ENCODE measurements around the gene EFNA1.

EFNA1 gene

DNA sequence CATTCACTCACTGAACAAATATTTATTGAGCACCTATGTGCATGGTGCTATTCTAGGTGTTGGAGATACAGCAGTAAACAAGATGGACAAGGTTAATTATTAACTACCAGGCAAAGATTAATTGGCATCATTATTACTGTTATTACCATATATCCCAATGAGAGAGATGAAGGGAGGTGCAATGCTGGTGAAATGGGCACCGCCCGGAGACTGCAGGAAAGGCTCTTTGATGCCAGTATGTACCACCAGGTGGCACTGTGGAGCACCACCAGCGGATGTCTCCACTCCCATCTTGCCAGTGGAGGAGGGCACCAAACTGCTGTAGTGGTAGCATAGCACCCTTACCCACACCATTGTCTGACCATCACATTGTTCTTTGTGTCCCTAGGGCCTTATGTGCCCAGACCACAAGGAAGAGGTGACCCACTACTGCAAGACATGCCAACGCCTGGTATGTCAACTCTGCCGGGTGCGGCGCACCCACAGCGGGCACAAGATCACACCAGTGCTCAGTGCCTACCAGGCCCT lies 48.9 kb downstream of the EFNA1 start:
- peak; percentile 92 for DNase-seq

DNA sequence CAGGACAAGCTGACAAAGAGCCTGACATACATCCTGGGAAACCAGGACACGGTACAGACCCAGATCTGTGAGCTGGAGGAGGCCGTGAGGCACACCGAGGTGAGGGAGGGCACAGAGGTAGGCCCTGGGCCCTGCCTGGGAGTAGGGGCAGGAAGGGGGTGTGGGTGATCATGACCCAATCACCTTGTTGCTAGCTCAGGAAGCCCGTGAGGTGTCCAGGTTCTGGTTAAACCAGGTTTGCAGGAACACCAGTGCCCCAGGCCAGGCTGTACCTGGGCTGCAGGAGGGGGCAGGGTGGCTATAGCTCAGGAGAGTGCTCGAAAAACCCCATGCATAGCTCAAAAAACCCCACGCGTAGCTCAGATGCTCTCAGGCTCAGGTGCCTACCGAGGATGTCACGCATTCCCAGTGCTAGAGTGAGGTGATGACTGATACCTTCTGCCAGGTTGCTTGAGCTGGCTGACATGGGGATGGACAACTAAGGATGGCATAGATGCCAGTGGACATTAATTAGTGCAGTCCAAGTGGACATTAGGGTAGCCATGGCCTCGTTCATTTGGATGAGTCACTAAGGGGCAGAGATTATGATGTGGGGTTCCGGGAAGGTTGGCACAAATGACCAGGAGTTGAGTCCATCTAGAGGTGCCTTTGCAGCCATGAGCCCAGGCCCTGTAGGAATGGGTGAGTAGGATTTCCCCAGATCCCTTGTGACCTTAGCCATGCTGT lies 49.7 kb downstream of the EFNA1 start:
- no peak for DNase-seq

DNA sequence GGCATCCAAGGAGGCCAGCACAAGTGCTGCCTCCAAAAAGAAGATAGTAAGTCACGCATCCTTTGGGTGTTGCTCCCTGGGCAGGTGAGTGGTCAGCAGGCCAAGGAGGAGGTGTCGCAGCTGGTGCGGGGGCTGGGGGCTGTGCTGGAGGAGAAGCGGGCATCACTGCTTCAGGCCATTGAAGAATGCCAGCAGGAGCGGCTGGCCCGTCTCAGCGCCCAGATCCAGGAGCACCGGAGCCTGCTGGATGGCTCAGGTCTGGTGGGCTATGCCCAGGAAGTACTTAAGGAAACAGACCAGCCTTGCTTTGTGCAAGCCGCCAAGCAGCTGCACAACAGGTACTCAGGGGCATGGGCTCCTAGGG lies 50.2 kb downstream of the EFNA1 start:
- DNase-seq, result no peak

DNA sequence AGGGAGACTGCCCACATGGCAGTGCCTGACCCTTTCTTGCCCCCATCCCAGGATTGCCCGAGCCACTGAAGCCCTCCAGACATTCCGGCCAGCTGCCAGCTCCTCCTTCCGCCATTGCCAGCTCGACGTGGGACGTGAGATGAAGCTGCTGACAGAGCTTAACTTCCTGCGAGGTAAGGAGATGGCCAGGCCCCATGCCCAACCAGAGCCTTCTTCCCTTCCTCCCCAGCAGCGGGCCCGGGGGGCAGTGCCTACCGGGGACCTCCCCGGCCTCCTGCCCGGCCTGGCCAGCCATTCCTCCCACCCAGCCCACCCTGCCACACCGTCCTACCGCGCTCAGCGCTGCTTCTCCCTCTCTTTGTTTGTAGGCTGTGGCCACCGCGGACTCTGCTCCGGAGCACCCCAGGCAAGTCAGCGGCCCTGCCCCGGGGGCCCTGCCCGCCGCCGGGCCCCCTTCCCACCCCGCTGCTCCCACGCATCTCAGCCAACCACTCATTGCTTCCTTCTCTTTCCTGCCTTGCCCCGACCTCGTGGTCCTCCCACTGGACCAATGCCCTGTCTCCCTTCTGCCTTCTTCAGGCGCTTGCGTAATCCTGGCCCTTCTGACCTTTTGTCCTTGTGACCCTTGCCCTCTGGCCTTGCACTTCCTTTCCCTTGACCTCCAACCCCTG lies 50.9 kb downstream of the EFNA1 start:
- DNase-seq, result no peak

DNA sequence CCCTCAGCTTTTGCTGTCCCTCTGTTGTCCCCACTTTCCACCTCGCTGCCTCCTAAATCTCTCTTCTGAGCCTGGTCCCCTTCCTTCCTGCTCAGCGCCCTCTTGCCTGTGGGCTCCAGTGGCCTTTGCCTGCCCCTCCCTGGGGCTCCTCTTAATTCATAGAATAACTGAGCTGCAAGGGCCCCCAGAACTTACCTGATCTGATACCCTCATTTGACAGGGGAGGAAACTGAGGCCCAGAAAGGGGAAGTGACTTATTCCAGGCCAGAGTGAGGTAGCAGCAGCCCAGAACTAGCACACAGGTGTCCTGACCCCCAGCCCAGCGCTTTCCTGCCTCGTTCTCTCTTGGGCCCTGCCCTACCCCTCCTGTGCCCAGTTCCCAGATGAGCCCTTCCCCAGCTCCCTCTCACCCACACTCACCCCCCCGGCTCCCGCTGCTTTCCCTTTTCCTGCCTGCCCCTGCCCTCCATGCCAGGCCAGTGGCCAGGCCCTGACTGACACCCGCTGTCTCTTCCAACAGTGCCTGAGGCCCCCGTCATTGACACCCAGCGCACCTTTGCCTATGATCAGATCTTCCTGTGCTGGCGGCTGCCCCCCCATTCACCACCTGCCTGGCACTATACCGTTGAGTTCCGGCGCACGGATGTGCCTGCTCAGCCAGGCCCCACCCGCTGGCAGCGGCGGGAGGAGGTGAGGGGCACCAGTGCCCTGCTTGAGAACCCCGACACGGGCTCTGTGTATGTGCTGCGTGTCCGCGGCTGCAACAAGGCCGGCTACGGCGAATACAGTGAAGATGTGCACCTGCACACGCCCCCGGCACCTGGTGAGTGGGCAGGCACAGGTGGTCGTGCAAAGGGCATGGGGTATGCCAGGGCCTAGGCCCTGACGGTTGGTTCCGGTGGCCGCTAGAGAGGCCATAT lies 51.7 kb downstream of the EFNA1 start:
- no peak for DNase-seq

DNA sequence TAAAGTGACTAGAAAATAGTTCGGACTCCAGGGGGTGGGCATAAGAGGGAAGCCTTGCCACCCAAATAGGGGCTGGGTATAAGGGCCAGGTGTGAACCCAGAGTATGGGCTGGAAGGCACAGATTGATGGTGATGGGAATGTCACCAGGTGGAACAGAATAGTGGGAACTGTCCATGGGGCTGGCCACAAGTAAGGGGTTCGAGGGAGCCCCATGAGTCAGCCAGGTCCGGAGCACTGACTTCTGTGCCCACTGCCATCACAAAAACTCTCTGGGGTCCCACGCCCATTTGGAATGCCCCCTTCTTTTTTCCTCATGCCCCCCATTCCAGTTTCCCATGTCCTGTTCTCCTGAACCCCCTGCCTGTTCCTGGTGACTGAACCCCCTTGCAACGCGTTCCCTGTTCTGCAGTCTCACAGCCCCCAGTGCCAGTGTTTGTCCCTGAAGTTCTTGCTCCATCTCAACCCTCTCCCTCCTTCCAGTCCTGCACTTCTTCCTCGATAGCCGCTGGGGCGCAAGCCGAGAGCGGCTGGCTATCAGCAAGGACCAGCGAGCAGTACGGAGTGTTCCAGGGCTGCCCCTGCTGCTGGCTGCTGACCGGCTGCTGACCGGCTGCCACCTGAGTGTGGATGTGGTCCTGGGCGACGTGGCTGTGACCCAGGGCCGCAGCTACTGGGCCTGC lies 53.8 kb downstream of the EFNA1 start:
- DNase-seq, result no peak

DNA sequence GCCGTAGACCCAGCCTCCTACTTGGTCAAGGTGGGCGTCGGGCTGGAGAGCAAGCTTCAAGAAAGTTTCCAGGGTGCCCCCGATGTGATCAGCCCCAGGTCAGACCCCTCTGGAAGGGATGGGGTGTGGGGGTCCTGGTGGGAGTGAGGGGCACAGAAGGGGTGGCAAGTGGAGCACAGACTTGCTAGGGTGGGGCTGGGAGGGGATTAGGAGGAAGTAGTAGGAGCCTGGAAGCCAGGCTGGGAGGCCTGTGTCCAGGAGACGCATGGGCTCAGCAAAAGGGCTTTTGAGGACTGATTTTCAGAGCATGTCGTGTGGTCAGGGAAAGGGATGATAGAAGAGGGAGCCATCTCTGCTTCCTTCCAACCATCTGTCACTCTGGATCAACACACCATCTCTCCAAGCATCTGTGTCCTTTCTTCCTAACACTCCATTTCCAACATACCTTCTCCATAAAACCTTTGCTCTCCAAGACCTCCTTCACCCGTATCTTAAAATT lies 54.4 kb downstream of the EFNA1 start:
- no peak for DNase-seq

DNA sequence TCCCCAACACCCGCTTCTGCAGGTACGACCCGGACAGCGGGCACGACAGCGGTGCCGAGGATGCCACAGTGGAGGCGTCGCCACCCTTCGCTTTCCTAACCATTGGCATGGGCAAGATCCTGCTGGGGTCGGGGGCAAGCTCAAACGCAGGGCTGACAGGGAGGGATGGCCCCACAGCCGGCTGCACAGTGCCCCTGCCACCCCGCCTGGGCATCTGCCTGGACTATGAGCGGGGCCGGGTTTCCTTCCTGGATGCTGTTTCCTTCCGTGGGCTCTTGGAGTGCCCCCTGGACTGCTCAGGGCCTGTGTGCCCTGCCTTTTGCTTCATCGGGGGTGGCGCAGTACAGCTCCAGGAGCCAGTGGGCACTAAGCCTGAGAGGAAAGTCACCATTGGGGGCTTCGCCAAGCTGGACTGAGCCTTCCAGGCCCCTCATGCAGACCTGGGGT lies 56.1 kb downstream of the EFNA1 start:
- no peak for DNase-seq

DNA sequence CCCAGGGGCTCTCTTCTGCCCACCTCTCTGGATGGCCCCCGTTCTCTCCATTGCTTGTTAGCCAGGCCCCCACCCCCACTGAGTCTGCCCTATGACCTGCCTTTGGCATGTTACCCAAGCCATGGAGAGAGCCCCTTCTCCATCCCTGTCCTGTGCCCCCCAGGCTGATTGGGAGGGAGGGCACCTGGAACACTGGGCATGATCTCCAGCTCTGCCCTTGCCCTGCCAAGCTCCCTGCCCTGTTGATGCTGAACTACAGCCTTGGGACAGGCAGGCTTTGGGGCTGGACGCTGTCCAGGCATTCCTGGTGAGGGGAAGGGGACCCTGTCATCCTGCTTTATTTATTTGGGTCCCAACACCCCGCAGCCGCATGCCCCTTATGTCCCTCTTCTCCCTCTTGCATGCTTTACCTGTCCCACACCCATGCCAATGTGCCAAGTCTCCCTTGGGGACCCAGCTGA lies 56.7 kb downstream of the EFNA1 start:
- DNase-seq, result no peak

All from RPMI8226 (cell line).